Peyer's patch (tissue), 4 donors: ENCODE data around the gene SNX8.

Source experiments
- POLR2A ChIP-seq, 2 donors: fragments of 450-650 bp; IDR thresholded peaks; one replicate each; pipeline ENCODE4 v1.5.1; 2017; ENCODE audit warnings: antibody characterized with exemption in 2 of 2, mild to moderate bottlenecking in 2 of 2, moderate library complexity in 2 of 2
- TF ChIP-seq, protein P1 (sequence below), 6 experiments: fragments of 450-650 bp in 4 of 6; fragments of 200-600 bp in 2 of 6; sonication (generic) in 1 of 6; IDR thresholded peaks; one replicate each; pipeline ENCODE4 v1.5.1; 2017 to 2019; ENCODE audit warnings: antibody characterized with exemption in 6 of 6, mild to moderate bottlenecking in 3 of 6, moderate library complexity in 1 of 6

DNA sequence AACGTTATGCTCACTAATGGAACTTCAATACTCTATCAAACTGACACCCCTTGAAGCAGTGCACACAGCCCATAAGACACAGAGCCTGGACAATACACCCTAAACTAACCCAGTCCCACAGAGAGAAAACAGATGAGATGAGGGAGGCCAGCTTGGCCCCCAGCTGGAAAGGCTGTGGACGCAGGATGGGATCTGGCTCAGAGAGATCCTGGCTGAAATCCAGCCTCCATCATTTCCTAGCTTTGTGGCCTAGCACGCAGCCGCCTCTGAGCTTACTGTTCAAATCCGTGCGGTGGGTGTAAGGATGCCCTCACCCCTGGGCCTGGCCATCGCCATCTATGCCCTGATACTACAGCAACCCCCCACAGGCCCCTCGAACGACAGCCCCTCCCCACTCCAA lies 32.7 kb downstream of the SNX8 start:
- TF ChIP-seq, protein P1, sequence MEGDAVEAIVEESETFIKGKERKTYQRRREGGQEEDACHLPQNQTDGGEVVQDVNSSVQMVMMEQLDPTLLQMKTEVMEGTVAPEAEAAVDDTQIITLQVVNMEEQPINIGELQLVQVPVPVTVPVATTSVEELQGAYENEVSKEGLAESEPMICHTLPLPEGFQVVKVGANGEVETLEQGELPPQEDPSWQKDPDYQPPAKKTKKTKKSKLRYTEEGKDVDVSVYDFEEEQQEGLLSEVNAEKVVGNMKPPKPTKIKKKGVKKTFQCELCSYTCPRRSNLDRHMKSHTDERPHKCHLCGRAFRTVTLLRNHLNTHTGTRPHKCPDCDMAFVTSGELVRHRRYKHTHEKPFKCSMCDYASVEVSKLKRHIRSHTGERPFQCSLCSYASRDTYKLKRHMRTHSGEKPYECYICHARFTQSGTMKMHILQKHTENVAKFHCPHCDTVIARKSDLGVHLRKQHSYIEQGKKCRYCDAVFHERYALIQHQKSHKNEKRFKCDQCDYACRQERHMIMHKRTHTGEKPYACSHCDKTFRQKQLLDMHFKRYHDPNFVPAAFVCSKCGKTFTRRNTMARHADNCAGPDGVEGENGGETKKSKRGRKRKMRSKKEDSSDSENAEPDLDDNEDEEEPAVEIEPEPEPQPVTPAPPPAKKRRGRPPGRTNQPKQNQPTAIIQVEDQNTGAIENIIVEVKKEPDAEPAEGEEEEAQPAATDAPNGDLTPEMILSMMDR (IDR thresholded peaks at IDR 0.05), result no peak
- no peak for TF ChIP-seq POLR2A (IDR thresholded peaks at IDR 0.05)
